GM23338 (cell line): ENCODE results near the gene DOCK10. TPM values are rescaled to one million over a fixed set of nuclear protein-coding genes. Genes with fewer than 3 reads are reported as not detected.

Source experiments
- CREB1 ChIP-seq: fragments of 250-450 bp; sonication (Bioruptor Pico); IDR thresholded peaks from 2 replicates; pipeline ENCODE4 v1.5.0; 2020; ENCODE audit warnings: low read depth, mild to moderate bottlenecking, moderate library complexity
- CTCF ChIP-seq, 2 experiments: fragments of 200-600 bp in 1 of 2; sonication (generic) in 1 of 2; conservative IDR thresholded peaks; 2 replicates each; pipeline versions ENCODE4 v1.5.1 to v1.6.1; 2016 to 2017; ENCODE audit warnings: antibody characterized with exemption in 2 of 2, low read depth in 2 of 2, mild to moderate bottlenecking in 2 of 2, moderate library complexity in 1 of 2
- ETS1 ChIP-seq: IDR thresholded peaks from 2 replicates; pipeline ENCODE4 v1.6.1; 2016; ENCODE audit warnings: antibody characterized with exemption
- EZH2 ChIP-seq: fragments of 200-600 bp; sonication (generic); IDR thresholded peaks from one replicate; pipeline ENCODE4 v1.8.0; 2017; ENCODE audit warnings: antibody characterized with exemption, mild to moderate bottlenecking, low read depth; ENCODE audit not compliant: unreplicated experiment
- EZH2phosphoT487 ChIP-seq: fragments of 200-600 bp; sonication (generic); IDR thresholded peaks from one replicate; pipeline ENCODE4 v1.8.1; 2018; ENCODE audit warnings: antibody characterized with exemption; ENCODE audit not compliant: unreplicated experiment
- JUNB ChIP-seq: IDR thresholded peaks from one replicate; pipeline ENCODE4 v1.6.1; 2016; ENCODE audit warnings: antibody characterized with exemption; ENCODE audit not compliant: unreplicated experiment
- NANOG ChIP-seq: IDR thresholded peaks from 2 replicates; pipeline ENCODE4 v1.6.1; 2016; ENCODE audit warnings: antibody characterized with exemption, borderline replicate concordance
- POLR2AphosphoS5 ChIP-seq: IDR thresholded peaks from 2 replicates; pipeline ENCODE4 v1.6.1; 2016; ENCODE audit warnings: antibody characterized with exemption, low read depth
- REST ChIP-seq: IDR thresholded peaks from one replicate; pipeline ENCODE4 v1.6.1; 2018; ENCODE audit warnings: antibody characterized with exemption; ENCODE audit not compliant: unreplicated experiment
- STAT1 ChIP-seq: IDR thresholded peaks from one replicate; pipeline ENCODE4 v1.6.1; 2016; ENCODE audit warnings: antibody characterized with exemption; ENCODE audit not compliant: unreplicated experiment
- ZNF331 ChIP-seq: fragments of 250-450 bp; sonication (Bioruptor Pico); IDR thresholded peaks from 2 replicates; pipeline ENCODE4 v1.5.0; 2020; ENCODE audit warnings: low read depth, mild to moderate bottlenecking, moderate library complexity
- ZNF462 ChIP-seq: fragments of 250-450 bp; sonication (Bioruptor Pico); IDR thresholded peaks from 2 replicates; pipeline ENCODE4 v1.5.0; 2020; ENCODE audit warnings: mild to moderate bottlenecking, moderate library complexity
- polyA plus RNA-seq: library from polyadenylated mRNA; unstranded; fragments of >200 nt; fragmentation: Nextera tagmentation; extraction: Ambion mirVana; gene quantifications from 2 replicates; pipeline ENCODE4 v1.2.1, GENCODE V29; 2016
- total RNA-seq: library from RNA; depleted of rRNA; stranded (reverse); fragments of >200 nt; shearing (Covaris generic); gene quantifications from 2 replicates; pipeline ENCODE4 v1.2.3, GENCODE V29; 2014

The DOCK10 gene
- total and polyA plus RNA-seq, 2 experiments from 2014 or later: 1.0 to 1.7 TPM

GRCh38 chr2:225004597-225004996 is 37.7 kb downstream of the DOCK10 start (continued):
- no peak for TF ChIP-seq ZNF462 (CRISPR knock-in tag)
- TF ChIP-seq EZH2: no peak
- no peak for TF ChIP-seq ETS1
- TF ChIP-seq ZNF331 (CRISPR knock-in tag): no peak
- TF ChIP-seq CTCF (conservative IDR thresholded peaks at IDR 0.05; ENCODE audit: low read depth in 2 of 2): no peak
- TF ChIP-seq CREB1 (CRISPR knock-in tag): no peak
- TF ChIP-seq JUNB: no peak
- TF ChIP-seq POLR2AphosphoS5: no peak
- no peak for TF ChIP-seq EZH2phosphoT487
- TF ChIP-seq REST: no peak
- TF ChIP-seq NANOG: no peak
- TF ChIP-seq STAT1: no peak
